ENCODE measurements around the gene PLCH1. TPM values are rescaled to one million over a fixed set of nuclear protein-coding genes. Genes with fewer than 3 reads are reported as not detected.

The PLCH1 gene
- total and polyA plus RNA-seq, 9 of the 15 experiments (the other 6 are each of a cell fraction or from before 2014, with no cell fraction given) = 0.17 to 0.62 (median 0.40) TPM

DNA sequence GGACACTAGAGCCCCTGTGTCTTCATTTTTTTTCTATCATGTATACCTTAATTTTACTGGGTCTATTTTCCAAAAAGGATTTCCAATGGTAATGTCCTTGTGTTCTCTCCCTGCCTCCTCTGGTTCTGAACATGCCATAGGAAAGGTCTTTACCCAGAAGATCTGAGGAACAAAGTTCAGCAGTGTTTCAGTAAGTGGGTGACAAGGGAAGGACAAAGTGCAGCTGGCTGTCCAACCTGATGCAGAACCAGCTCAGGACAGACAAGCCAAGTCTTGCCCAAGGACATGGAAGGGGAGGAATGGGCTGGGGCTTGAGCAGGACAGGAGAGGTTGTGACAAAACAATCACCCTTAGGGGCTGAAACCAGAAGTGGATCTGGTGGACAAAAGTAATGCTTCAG, 390.2 kb downstream of the PLCH1 start (continued):
- TF ChIP-seq, protein P1, sequence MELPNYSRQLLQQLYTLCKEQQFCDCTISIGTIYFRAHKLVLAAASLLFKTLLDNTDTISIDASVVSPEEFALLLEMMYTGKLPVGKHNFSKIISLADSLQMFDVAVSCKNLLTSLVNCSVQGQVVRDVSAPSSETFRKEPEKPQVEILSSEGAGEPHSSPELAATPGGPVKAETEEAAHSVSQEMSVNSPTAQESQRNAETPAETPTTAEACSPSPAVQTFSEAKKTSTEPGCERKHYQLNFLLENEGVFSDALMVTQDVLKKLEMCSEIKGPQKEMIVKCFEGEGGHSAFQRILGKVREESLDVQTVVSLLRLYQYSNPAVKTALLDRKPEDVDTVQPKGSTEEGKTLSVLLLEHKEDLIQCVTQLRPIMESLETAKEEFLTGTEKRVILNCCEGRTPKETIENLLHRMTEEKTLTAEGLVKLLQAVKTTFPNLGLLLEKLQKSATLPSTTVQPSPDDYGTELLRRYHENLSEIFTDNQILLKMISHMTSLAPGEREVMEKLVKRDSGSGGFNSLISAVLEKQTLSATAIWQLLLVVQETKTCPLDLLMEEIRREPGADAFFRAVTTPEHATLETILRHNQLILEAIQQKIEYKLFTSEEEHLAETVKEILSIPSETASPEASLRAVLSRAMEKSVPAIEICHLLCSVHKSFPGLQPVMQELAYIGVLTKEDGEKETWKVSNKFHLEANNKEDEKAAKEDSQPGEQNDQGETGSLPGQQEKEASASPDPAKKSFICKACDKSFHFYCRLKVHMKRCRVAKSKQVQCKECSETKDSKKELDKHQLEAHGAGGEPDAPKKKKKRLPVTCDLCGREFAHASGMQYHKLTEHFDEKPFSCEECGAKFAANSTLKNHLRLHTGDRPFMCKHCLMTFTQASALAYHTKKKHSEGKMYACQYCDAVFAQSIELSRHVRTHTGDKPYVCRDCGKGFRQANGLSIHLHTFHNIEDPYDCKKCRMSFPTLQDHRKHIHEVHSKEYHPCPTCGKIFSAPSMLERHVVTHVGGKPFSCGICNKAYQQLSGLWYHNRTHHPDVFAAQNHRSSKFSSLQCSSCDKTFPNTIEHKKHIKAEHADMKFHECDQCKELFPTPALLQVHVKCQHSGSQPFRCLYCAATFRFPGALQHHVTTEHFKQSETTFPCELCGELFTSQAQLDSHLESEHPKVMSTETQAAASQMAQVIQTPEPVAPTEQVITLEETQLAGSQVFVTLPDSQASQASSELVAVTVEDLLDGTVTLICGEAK (IDR thresholded peaks at IDR 0.05) = no peak
- TF ChIP-seq, protein P1 (CRISPR knock-in tag; IDR thresholded peaks at IDR 0.05) = no peak
- TF ChIP-seq IRF2 (CRISPR knock-in tag; IDR thresholded peaks at IDR 0.05) = no peak
- TF ChIP-seq, protein P2, sequence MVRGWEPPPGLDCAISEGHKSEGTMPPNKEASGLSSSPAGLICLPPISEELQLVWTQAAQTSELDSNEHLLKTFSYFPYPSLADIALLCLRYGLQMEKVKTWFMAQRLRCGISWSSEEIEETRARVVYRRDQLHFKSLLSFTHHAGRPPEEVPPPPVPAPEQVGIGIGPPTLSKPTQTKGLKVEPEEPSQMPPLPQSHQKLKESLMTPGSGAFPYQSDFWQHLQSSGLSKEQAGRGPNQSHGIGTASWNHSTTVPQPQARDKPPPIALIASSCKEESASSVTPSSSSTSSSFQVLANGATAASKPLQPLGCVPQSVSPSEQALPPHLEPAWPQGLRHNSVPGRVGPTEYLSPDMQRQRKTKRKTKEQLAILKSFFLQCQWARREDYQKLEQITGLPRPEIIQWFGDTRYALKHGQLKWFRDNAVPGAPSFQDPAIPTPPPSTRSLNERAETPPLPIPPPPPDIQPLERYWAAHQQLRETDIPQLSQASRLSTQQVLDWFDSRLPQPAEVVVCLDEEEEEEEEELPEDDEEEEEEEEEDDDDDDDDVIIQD (CRISPR knock-in tag; IDR thresholded peaks at IDR 0.05) = no peak
- TF ChIP-seq TBL1XR1 (IDR thresholded peaks at IDR 0.05; ENCODE audit: low read length in 2 of 2) = no peak
- TF ChIP-seq ZKSCAN3 (CRISPR knock-in tag; IDR thresholded peaks at IDR 0.05) = no peak
- no peak for TF ChIP-seq SAFB2 (IDR thresholded peaks at IDR 0.05; ENCODE audit: borderline replicate concordance, low read depth, low read length, severe bottlenecking)

All from K562 (cell line).